Stimulated activated CD4-positive, alpha-beta T cell treated with anti-CD3 and anti-CD28 coated beads, Interleukin-4, amount 100 ng/mL, for 1 hour (primary cell): ENCODE results near the gene PFKL.
A peak's percentile ranks its signal among the peaks of the same experiment; 100 is the strongest.
"Not testable (repeated sequence)": the region's sequence is repeated elsewhere in the genome, so short reads cannot be mapped to it uniquely, and the experiment has no call there.

Experiments
- DNase-seq: peaks from one replicate; pipeline ENCODE4 v3.0.0-alpha.2; 2020

Gene PFKL

GRCh38 chr21:44295163-44295573 lies 4.7 kb upstream of the PFKL start:
- no peak for DNase-seq

DNA sequence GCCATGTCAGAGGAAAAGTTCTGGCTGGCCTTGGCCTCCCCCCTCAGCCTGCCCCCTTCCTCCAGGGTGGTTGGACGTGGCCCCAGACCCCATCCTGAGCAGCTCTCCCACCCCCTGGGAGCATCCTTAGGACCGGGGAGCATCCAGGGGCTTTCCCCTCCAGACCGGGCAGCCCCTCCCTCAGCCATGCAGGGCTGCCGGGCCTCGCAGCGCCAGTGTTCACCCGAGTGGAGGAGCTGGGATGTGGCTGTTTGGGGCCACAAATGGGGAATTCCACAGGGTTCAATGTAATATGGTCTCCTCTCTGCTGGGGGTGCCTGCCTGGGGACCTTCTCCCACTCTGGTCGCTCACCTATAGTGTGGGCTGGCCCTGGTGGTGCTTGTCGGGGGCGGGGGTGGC lies 4.2 kb upstream of the PFKL start:
- DNase-seq = no peak

- DNase-seq = no peak
Observed at GRCh38 chr21:44296103-44296519, 3.7 kb upstream of the PFKL start.

- DNase-seq = no peak
Observed at GRCh38 chr21:44296916-44297315, 2.9 kb upstream of the PFKL start.

- DNase-seq = peak; percentile 75
Observed at GRCh38 chr21:44297525-44298290, 2.1 kb upstream of the PFKL start.

DNA sequence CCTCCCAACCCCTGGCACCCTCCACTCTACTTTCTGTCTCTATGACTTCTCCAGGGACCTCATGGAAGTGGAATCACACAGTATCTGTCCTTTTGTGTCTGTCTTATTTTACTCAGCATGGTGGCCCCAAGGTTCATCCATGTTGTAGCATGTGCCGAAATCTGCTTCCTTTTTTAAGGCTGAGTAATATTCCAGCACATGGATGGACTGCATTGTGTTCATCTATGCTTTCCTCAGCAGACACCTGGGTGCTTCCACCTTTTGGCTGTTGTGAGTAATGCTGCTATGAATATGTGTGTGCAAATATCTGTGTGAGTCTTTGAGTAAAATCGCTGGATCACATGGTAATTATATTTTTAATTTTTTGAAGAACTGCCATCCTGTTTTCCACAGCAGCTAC lies 1.6 kb upstream of the PFKL start:
- DNase-seq = no peak

DNA sequence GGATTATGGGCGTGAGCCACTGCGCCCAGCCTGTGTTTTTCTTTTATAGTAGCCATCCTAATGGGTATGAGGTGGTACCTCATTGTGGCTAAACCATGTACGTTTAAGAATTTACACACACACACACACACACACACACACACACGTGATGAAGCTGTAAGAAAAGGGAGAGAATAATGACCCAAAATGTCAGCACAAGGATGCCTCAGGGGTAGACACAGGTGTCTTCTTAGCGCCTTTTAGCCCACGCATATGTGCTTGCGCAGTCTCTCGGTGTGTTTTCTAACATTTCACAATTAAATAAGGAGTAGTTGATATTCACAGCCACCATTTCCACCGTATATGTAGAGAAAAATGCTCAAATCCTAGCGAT lies 782 bp upstream of the PFKL start:
- DNase-seq = no peak

- peak; percentile 63 for DNase-seq
Observed at GRCh38 chr21:44300262-44300959, 558 bp downstream of the PFKL start.

DNA sequence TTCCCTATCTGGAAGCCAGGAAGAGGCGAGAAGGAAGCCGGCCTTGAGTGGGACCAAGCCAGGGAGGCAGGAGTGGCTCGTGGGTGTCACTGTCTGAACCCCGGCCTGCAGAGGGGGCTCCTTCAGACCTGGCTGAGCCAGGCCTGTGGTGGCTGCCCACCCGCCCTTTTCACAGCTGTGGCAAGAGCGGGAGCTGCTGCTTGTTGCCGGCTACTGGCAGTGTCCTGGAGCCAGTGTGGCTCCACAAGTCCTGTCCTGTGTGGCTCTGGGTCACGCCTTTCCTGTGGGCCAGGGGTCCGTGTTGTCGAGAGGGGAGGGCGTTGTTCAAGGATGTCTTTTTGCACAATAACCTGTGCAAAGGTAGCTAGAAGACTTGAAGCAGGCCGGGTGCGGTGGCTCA lies 1.3 kb downstream of the PFKL start:
- no peak for DNase-seq

GRCh38 chr21:44301961-44302406 lies 2.1 kb downstream of the PFKL start:
- DNase-seq = no peak

GRCh38 chr21:44302573-44303401 lies 2.9 kb downstream of the PFKL start:
- DNase-seq = not testable (repeated sequence)

GRCh38 chr21:44303490-44303981 lies 3.7 kb downstream of the PFKL start:
- DNase-seq = no peak

GRCh38 chr21:44304011-44304616 lies 4.3 kb downstream of the PFKL start:
- no peak for DNase-seq

DNA sequence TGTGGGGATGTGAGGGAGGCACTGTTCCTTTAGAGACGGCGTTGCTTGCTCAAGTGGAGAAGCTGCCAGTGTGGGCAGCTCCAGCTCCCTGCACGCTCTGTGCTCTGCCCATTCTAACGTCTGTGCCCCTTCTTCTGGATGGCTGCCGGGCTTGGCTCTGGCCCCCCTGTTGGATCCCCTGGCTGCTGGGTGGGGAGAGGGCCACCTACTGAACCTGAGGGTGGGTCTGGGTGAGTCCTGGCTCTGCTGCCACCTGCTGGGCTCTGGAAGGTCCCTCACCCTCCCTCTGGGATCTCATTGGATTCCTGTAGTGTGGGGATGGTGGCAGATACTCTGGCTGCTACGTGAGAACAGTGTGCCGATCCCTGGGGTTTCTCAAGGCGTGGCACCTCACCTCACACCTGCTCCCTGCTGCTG lies 5.0 kb downstream of the PFKL start:
- DNase-seq = peak; percentile 63

- DNase-seq = no peak
Observed at GRCh38 chr21:44305691-44306090, 5.8 kb downstream of the PFKL start.

DNA sequence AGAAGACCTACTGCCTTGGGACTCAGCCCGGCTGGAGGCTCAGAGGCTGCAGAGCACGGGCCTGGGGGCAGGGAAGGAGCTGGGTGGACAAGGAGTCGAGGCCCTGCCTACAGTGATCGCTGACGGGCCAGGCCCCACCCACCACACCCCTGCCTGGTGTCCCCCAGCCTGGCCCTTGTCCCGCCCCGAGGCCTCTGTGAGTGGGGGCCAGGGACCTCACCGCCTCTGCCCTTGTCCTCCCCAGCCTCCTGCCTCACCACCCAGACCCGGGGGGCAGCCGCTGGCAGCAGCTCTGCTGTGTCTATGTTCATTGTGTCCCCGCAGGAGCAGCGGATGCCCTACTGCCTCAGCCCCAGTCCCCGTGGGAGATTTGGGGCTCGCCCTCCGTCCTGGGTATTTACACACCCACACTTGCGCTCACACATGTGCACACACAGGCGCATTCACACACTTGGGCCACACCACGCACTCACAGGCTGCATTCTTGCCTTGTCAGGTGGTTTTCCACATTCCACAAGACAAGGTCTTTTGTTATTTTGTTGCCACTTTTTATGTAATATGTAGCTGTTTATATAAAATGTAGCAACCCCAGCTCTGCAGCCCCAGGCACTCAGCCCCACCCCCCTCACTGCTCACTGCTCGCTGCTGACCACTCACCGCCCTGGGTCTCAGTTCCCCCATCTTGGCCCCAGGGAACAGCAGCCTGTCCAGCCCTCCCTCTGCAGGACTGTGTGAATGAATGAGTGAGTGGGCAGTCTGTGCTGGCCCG lies 7.3 kb downstream of the PFKL start:
- DNase-seq = no peak

- no peak for DNase-seq
Observed at GRCh38 chr21:44310628-44311507, 11.0 kb downstream of the PFKL start.

DNA sequence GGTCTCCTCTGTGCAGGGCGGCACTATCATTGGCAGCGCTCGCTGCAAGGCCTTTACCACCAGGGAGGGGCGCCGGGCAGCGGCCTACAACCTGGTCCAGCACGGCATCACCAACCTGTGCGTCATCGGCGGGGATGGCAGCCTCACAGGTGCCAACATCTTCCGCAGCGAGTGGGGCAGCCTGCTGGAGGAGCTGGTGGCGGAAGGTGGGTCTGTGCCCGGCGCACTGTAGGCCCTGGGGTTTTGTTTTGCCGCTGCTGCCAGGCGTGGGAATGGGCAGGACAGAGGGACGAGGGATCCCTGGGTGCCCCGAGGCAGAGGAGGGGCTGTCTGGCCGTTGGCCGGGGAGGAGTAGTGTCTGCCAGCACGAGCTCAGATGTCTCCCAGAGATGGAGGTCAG lies 12.2 kb downstream of the PFKL start:
- no peak for DNase-seq

DNA sequence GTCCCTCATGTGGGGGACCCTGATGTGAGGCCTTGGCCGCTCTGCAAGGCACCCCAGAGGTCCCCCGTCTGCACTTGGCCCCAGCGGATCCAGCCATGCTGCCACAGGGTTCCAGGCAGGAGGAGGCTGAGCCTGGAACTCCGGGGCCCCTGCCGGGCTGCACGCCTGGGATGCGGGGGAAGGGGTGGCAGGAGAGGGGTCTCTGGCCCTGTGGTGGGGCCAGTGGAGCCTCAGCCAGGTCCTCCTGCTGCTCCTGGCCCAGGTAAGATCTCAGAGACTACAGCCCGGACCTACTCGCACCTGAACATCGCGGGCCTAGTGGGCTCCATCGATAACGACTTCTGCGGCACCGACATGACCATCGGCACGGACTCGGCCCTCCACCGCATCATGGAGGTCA lies 12.9 kb downstream of the PFKL start:
- DNase-seq = no peak

- DNase-seq = no peak
Observed at GRCh38 chr21:44313451-44313850, 13.6 kb downstream of the PFKL start.

GRCh38 chr21:44314128-44314527 lies 14.3 kb downstream of the PFKL start:
- DNase-seq = no peak
